Urothelium cell line (cell line): ENCODE data around the gene FAM13A.

Experiments used
- DNase-seq: peaks from one replicate; pipeline ENCODE4 v3.0.0; 2011; ENCODE audit warnings: low spot score, mixed read lengths
- FAIRE-seq: peaks from 2 replicates; lab custom pipeline; 2011; peaks lifted over from hg19 to GRCh38; lab: Jason Lieb, UNC

The FAM13A gene

DNA sequence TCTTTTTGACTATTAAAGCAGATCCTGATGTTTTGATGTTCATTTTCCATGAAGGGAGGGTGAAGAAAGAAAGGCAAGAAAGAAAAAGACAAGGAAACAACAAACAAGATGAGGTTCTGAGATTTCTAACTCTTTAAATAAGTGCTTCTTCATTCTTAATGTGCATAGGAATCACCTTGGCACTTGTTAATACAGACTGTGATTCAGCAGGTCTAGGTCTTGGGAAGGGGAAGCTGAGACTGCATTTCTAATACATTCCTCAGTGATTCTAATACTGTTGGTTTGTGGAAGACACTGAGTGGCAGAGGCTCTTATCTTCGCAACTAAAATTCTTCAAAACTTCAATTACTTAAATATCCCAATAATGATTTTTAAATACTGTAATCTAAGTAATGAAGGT is 264.2 kb downstream of the FAM13A start:
- FAIRE-seq (no peak), DNase-seq (no peak)

DNA sequence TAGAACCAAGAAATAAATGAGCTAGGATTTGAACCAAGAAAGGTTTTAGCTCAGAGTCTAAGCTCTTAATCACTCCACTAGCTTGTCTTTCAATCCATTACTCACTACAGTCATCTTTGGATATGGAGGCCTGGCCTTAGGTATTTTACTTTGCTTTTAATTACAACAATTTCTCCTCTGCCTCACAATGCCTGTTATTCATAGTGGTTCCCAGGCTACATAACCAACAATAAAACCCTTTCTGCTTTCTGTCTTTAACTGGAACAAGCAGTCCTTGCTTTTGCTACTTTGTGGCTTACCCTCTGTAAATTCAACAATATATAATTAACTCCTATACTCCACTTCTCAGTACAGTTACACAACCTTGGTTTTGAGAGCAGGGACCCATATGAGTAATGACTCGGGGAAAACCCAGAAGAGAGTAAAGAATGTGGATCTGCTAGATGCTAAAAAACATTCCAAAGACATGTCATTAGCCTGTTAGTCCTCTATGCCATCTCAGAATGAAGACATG is 264.7 kb downstream of the FAM13A start:
- DNase-seq, result no peak
- no peak for FAIRE-seq

DNA sequence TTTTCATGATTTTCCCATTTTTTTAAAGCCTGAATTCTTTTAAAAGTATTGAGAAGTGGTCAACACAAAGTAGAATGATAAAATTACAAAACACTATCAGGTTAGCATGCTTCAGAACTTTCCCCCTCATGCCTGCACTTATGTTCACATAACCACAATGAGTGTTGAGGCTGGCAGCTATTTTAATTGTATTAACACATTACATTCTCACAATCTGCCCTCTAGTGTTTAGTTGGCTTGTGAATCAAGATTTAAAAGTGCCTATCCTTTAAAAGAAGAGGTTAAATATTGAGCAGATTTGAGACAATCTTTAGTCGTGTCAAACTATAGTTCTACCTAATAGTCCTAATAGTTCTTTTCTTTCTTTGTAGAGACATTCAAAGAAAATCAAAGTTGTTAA is 265.7 kb downstream of the FAM13A start:
- no peak for FAIRE-seq

DNA sequence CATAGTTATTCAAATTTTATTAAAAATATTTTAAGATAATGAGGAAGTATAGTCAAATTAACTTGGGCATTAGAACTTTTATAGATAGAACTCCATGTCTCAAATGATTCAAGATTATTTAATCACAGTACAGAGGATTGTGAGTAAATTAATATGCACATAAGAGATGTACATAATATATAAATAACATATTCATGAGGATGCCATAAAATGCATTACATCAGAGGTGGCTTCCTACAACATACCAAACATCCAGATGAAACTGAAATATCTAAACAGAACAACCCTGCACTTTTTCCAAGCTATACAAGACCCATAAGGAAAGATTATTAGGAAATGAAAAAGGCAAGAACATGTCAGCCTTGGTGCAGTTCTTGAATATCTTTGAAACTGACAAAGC is 268.1 kb downstream of the FAM13A start:
- FAIRE-seq (no peak), DNase-seq (no peak)

More for the DNA sequence above, 265.7 kb downstream of the FAM13A start:
- no peak for DNase-seq

DNA sequence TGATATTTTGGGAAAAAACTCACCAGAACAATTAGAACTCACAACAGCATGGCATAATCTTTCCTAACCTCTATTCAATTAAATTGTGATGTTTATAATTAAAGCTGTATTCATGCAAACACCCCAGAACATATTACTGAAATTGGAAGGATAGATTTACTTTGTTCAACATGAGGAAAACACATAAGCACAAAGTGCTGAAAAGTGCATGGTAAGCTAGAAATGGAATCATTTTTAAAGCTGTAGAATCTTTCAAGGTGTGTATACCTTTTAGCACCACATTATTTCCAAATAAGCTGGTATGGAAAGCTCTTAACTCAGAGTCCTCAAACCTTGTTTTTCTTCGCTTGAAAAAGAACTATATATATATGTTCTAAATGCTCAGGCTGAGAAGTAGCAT is 268.6 kb downstream of the FAM13A start:
- DNase-seq (no peak), FAIRE-seq (no peak)

DNA sequence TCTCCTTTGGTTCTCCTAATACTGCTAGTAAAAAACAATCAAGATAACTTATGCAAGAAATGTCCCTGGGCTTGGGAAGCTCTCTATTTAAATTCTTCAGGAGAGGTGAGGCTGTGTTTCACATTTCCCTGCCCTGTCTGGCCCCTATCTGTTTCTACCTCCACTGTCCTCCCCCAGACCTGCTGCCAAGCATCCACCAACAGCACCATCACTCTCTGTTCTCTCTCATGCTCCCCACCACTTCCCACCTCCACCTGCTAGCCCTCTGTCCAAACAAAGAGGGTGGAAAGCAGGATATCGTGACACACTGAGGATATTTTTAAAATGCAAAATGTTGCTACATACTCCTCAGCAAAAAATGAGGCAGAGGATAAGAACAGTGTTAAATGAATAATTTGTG is 271.0 kb downstream of the FAM13A start:
- DNase-seq, result no peak
- FAIRE-seq, result no peak

DNA sequence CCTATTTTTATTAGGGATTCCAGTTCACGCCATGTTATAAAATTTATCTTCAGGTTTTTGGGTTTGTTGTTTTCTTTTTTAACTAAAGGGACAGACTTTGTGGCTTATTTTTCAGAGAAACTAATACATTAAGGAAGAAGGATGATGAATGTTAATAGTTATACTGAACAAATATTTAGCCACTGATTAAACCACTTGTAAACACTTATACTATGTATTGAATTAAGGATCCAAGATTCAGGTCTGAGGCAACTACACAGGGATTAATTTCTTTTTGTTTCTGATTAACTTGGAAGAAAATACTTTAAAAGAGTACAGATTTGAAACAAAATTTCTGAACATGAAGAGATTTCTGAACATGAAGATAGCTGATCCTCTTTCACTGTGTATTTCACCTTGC is 276.6 kb downstream of the FAM13A start:
- DNase-seq (no peak), FAIRE-seq (no peak)

DNA sequence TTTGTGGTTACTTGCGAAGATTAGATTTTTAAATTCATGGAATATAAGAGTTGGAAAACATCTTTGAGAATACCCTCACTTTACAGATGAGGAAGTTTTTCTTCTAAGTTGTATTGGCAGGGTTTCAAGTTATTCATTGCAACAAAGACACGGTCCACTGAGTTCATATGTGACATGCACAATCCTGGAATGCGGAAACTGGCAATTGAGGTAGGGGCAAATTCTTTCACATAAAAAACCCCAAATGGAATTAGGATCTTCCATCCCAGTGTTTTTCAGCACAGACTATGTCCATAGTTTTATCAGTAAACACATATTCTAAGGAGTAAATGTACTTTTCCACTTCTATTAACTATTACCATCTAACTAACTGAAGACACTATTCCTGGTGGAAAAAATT is 277.6 kb downstream of the FAM13A start:
- DNase-seq (peak; percentile 20), FAIRE-seq (no peak)

DNA sequence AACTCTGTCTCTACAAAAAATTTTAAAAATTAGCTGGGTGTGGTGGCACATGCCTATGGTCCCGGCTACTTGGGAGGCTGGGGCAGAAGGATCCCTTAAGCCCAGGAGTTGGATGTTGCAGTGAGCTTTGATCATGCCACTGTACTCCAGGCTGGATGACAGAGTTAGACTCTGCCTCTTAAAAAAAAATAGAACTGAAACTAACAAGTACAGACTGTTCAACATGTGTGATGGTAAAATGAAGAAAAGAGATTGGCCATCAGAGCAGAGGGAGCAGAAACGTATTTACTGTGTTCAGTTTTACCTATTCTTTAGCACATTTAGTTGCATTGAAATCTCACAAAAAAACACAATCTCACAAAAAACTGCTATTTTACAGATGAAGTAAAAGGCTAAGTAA is 281.5 kb downstream of the FAM13A start:
- DNase-seq, result no peak
- FAIRE-seq, result no peak

DNA sequence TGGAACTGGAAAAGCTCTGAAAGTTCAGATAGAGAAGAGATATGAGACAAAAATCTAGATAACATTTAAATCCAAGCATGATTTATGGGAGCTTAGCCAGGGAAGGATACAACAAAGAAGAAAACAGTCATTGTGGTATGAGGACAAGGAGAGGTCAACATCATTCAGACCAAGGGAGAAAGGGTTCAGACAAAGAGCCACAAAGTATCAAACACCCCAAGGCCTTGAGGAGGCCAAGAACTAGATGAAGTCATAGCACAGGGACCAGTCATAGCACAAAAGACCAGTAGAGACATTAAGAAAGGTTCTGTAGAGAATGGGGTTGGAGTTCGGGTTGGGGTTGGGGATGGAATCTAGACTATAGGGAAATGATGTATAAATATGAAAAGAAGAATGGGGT is 282.0 kb downstream of the FAM13A start:
- no peak for FAIRE-seq
- no peak for DNase-seq

DNA sequence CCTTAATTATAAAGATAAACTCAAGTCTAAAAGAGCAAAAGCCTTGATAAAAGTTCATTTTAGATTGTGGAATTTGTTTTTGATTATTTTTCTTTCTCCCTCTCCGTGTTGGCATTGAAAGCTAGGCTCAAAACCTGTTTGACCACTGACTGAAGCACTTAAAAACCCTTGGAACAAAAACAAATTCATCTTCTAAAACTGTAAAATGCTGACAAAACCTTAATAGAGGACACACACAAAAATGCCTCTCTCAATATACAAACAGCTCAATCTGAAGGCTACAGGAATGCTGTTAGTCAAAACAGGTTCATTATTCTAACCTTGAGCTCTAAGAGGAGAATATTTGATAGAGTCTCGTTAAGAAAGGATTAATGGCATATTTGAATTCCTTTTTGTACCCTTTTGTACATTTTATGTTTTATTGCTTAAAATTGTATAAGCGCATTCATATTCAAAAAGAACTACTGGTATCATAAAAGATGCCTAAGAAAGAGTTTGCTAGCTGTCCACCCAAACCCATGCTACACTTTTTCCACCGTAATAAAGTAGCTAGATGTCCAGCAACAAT is 285.0 kb downstream of the FAM13A start:
- FAIRE-seq, result no peak

DNA sequence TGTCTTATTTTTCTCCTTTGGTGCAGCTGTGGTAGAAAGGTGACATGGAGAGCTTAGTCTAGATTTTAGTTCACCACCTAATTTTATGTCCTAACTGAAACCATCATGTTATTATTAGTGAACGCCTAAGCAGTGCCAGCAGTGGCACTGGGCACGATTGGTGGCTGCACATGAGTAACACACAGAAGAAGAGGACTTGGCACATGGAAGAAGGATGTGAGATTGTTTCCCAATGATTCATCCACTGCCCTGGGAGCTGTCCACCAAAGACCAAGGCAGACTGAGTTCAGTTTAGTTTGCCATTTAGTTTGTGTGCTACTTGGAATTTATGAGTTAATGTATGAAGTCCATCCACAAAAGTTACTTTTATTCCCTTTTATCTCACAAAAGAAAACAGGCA is 291.3 kb downstream of the FAM13A start:
- DNase-seq (peak; percentile 73), FAIRE-seq (peak; percentile 67)

More for the DNA sequence above, 285.0 kb downstream of the FAM13A start:
- no peak for DNase-seq

DNA sequence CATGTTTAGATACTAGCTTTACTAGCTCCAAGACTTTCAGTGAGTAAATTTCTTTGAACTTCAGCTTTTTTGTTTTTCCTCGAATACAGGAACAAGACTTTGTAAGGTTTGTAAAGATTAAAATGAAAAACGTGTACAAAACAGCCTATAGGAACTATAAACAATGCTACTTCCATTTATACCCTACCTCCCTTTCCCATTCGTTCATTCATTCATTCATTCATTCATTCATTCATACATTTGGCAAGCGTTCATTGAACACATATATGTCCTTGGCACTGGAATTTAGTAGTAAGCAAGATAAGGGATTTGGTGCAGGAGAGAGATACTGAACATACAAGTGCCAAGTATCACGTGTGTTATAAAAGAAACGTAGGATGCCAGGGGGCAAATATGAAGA is 293.9 kb downstream of the FAM13A start:
- no peak for DNase-seq
- FAIRE-seq, result no peak

DNA sequence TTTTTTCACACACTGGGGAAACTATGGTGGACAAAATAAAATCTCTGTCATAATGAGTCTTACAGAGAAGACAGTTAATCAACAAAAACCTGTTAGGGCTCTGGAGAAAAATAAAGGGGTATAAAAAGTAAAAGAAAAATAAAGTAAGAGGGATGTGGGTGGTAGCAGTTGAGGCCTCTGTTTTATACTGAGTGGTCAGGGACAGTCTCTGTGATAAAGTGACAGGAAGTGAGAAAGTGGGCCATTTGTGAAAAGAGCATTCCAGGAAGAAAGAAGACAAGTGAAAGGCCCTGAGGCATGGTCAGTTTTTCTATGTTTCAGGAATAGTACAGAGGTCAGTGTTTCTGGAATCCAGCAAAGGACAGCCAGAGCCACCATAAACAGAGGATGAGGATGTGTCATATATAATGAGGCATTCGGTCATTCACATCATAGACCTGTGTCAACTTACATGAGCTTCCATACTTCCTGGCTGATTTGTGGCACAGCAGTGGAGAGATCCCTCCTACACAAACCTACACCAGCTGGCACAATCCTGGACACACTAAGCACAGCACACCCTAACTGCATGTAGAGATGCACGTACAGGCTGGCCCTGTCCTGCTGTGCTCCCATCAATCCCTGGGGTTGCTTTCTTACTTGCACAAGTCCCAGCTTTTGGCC is 295.0 kb downstream of the FAM13A start:
- no peak for DNase-seq
- FAIRE-seq, result no peak

DNA sequence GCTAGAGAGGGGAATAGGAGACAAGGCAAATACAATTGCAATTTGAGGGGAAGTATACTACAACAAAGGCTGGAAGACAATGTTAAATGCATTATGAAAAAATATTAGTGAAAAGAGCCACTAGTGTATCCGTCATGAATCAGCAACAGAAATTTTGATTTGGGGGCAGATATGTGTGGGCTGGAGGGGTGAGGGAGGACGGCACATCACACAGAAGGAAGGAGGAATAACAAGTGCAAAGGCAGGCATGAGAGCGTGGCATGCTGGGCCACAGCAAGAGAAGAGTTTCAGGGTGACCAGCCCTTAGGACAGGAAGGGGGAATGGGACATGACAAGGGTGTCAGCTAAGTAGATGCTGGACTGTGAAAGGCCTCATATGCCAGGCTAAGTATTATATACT is 295.6 kb downstream of the FAM13A start:
- no peak for FAIRE-seq
- no peak for DNase-seq

DNA sequence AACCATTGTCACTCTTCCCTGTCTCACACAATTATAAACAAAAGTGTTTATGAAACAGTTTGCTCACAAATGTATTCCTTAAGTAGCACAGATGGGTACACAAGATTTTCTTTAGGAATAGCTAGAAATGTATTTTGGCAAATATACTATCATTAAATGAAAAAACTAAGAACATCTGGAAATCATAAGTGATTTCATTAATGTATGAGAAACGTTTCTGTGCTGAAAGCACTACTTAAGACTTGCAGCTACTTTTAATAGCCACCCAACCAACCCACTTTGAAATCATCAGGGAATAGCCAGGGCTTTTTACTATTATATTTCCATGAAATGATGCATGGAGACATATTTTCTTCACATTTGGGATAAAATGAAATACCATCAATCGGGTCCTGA is 297.1 kb downstream of the FAM13A start:
- DNase-seq (no peak), FAIRE-seq (no peak)

DNA sequence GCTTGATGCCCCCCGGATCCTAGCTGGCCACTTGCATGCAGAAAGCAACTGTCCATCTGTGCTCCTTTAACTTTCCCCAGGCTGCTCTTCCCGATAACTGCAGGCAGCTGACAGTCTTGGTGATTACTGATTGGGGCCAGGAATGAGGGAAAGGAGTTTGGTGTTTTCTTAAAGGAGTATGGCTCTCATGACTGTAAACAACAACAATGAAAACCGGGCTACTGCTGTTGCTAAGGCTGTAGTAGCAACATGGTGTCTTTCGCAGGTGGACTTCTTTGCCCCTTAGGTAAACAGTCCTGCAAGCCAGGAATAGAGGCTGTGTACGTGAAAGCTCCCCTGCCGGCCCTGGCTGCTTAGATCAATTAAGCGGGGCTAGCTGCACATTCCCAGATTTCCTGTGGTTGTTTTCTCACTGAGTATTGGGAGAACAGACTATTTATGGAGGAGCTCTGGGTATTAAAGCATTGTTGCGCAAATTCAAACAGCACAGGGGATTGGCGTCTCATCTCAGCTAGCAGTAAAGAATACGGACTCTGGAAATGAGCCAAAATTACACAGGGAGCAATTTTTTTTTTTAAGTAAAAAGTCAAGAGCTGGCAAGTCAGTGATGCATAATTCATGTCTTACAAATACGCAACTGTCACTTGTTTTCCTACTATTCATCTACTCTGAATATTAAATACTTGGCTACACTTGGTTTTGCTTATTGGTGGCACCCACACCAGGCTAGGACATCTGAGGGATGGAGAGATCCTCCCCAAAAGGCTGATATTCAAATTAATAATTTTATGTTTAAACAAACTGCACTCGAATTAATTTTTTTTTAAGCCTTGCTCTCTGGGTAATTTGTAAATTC is 297.7 kb downstream of the FAM13A start:
- DNase-seq (no peak), FAIRE-seq (no peak)

DNA sequence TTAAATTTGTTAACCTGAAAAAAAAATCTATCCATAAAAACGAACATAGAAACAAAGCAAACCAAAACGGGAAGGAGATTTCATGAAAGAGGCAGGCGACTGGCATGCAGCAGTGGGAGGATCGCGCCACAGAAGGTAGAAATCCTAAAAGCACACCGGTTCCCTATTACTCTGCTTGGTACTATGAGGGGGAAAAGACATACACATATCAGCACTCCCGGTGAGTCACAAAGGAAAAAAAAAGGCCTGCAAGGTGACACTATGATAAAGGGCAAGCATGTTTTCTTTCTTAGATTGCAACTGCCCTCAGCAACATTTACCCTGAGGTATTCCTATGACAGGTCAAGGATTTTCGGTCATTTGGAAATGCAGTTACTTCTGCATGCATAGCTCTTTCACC is 298.7 kb downstream of the FAM13A start:
- DNase-seq (no peak), FAIRE-seq (no peak)

DNA sequence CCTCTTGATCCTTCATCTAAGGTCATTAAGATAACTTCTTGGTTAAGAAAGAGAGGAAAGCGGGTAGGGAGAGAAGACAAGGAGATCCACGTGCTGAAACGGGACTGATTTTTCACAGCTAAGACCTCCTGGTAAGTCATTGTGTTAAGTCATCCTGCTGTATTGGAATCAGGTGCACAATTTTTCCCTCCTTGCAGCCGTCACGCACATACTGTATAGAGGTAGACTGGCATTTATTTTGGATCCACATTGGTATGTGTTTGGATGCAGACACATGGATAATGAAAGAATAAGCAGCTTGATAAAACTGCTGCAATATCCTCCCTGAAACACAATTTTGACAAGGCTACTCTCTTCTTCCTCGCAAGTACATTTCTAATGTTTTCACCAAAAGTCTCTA is 299.2 kb downstream of the FAM13A start:
- DNase-seq (no peak), FAIRE-seq (no peak)

DNA sequence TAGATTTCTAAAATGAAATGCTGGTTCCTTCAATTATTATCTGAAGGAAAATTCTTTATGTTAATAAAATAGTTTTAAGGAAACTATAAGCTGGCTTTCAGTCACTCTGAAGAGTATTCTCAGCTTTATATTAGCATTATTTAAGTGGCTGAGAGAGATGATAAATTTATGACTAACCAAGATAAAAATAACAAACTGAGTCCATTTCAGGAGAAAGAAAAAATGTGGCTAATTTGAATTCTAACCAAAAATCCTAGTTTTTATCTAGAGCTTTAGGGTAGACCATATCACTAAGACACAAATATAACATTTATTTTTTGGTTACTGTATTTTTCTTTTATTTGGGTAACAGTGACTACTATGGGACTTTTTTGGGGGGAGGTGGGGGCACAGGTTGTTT is 299.9 kb downstream of the FAM13A start:
- DNase-seq (no peak), FAIRE-seq (no peak)

DNA sequence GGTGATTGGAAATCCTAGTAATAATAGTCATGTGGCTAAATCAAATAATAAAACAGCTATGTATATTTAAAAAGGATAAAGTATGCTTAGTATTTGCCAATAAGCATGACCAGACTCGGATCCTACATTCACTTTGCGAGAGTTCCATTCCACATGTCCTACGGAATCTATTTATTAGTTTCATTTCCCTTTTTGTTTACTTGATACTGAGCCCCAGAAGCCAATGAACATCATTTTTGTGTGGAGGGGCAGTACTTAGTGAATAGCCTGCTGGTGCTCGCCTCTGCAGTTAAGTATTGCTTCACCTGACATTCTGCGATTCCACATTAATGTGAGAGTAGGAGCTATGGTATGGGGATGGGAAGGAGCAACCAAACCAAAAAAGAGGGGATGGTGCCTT is 300.8 kb downstream of the FAM13A start:
- no peak for DNase-seq

DNA sequence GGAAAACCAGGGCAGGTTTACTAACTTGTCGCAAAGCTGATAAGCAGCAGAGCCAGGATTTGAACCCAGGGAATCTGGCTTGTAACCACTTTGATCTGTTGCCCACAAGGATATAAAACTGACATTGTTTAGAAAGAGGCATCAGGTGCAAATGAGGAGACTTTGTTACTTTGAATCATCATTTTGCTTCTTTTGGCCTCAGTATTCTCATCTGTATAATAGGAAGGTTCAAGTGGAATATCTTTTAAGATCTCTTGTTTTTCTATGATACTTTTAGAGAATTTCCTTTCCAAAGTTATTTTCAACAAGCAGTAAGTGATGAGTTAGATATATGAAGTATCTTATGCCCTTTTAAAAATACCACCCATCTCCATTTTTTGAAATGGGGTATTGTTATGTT is 301.5 kb downstream of the FAM13A start:
- FAIRE-seq (no peak), DNase-seq (no peak)

More for the DNA sequence above, 300.8 kb downstream of the FAM13A start:
- no peak for FAIRE-seq
